GM23338 (cell line): ENCODE results near the gene PPP1R3E. TPM values are rescaled to one million over a fixed set of nuclear protein-coding genes. Genes with fewer than 3 reads are reported as not detected.

ENCODE experiments used
- ATAC-seq: fragments of 200-7000 bp; cut with Tn5 transposase; 3 replicates; pipeline ENCODE4 v1.9.1; 2020
- DNase-seq: peaks from one replicate; pipeline ENCODE4 v3.0.0-alpha.2; 2015; ENCODE audit warnings: low spot score
- H2AFZ ChIP-seq: fragments of 200-600 bp; sonication (generic); 2 replicates; pipeline ENCODE4 v1.8.0; 2016; ENCODE audit warnings: antibody characterized with exemption, mild to moderate bottlenecking, moderate library complexity
- H3F3A ChIP-seq: fragments of 200-600 bp; sonication (generic); replicated peaks from 2 replicates; pipeline ENCODE4 v1.8.0; 2017; ENCODE audit warnings: antibody characterized with exemption, mixed run types, low read depth
- H3K27ac ChIP-seq: fragments of 200-600 bp; sonication (generic); 2 replicates; pipeline ENCODE4 v1.6.1; 2016; ENCODE audit warnings: low read depth
- H3K27me3 ChIP-seq: fragments of 200-600 bp; sonication (generic); 2 replicates; pipeline ENCODE4 v1.8.0; 2016; ENCODE audit warnings: mild to moderate bottlenecking, mixed run types, moderate library complexity; ENCODE audit not compliant: insufficient read depth
- H3K36me3 ChIP-seq: fragments of 200-600 bp; sonication (generic); 2 replicates; pipeline ENCODE4 v1.8.0; 2016; ENCODE audit warnings: mild to moderate bottlenecking; ENCODE audit not compliant: insufficient read depth
- H3K4me1 ChIP-seq: fragments of 200-600 bp; sonication (generic); 2 replicates; pipeline ENCODE4 v1.8.0; 2016; ENCODE audit warnings: mild to moderate bottlenecking, moderate library complexity; ENCODE audit not compliant: insufficient read depth
- H3K4me2 ChIP-seq: fragments of 200-600 bp; sonication (generic); 2 replicates; pipeline ENCODE4 v1.7.1; 2017; ENCODE audit warnings: mixed run types
- H3K4me3 ChIP-seq: fragments of 200-600 bp; sonication (generic); 2 replicates; pipeline ENCODE4 v1.6.1; 2016; ENCODE audit warnings: mixed run types
- H3K79me2 ChIP-seq: fragments of 200-600 bp; sonication (generic); replicated peaks from 2 replicates; pipeline ENCODE4 v1.8.0; 2017; ENCODE audit warnings: mild to moderate bottlenecking; ENCODE audit not compliant: insufficient read depth
- H3K9me2 ChIP-seq: fragments of 200-600 bp; sonication (generic); 2 replicates; pipeline ENCODE4 v1.8.0; 2017; ENCODE audit not compliant: insufficient read depth
- H4K20me1 ChIP-seq: fragments of 200-600 bp; sonication (generic); replicated peaks from 2 replicates; pipeline ENCODE4 v1.8.0; 2017; ENCODE audit warnings: mild to moderate bottlenecking; ENCODE audit not compliant: insufficient read depth
- H3K27ac Mint-ChIP-seq: 2 replicates; pipeline ENCODE4 v1.8.0; 2020; ENCODE audit warnings: inconsistent platforms, mild to moderate bottlenecking, moderate library complexity, mixed read lengths
- H3K27me3 Mint-ChIP-seq: 3 replicates; pipeline ENCODE4 v1.8.0; 2022; ENCODE audit warnings: low read depth, mild to moderate bottlenecking, moderate library complexity, mixed read lengths, inconsistent platforms; ENCODE audit not compliant: insufficient read depth, poor library complexity
- H3K36me3 Mint-ChIP-seq: 3 replicates; pipeline ENCODE4 v1.8.0; 2021; ENCODE audit warnings: low read depth, mild to moderate bottlenecking, inconsistent platforms, moderate library complexity, mixed read lengths
- H3K4me1 Mint-ChIP-seq: 3 replicates; pipeline ENCODE4 v1.8.0; 2020; ENCODE audit warnings: mild to moderate bottlenecking, inconsistent platforms, mixed read lengths
- H3K4me3 Mint-ChIP-seq: 3 replicates; pipeline ENCODE4 v1.8.0; 2021; ENCODE audit warnings: moderate library complexity, mild to moderate bottlenecking, inconsistent platforms, mixed read lengths
- H3K9me3 Mint-ChIP-seq: 3 replicates; pipeline ENCODE4 v1.8.0; 2020; ENCODE audit warnings: moderate library complexity, mild to moderate bottlenecking, inconsistent platforms, mixed read lengths
- CREB1 ChIP-seq: fragments of 250-450 bp; sonication (Bioruptor Pico); IDR thresholded peaks from 2 replicates; pipeline ENCODE4 v1.5.0; 2020; ENCODE audit warnings: low read depth, mild to moderate bottlenecking, moderate library complexity
- ETS1 ChIP-seq: IDR thresholded peaks from 2 replicates; pipeline ENCODE4 v1.6.1; 2016; ENCODE audit warnings: antibody characterized with exemption
- EZH2 ChIP-seq: fragments of 200-600 bp; sonication (generic); IDR thresholded peaks from one replicate; pipeline ENCODE4 v1.8.0; 2017; ENCODE audit warnings: antibody characterized with exemption, mild to moderate bottlenecking, low read depth; ENCODE audit not compliant: unreplicated experiment
- EZH2phosphoT487 ChIP-seq: fragments of 200-600 bp; sonication (generic); IDR thresholded peaks from one replicate; pipeline ENCODE4 v1.8.1; 2018; ENCODE audit warnings: antibody characterized with exemption; ENCODE audit not compliant: unreplicated experiment
- JUNB ChIP-seq: IDR thresholded peaks from one replicate; pipeline ENCODE4 v1.6.1; 2016; ENCODE audit warnings: antibody characterized with exemption; ENCODE audit not compliant: unreplicated experiment
- NANOG ChIP-seq: IDR thresholded peaks from 2 replicates; pipeline ENCODE4 v1.6.1; 2016; ENCODE audit warnings: antibody characterized with exemption, borderline replicate concordance
- POLR2AphosphoS5 ChIP-seq: IDR thresholded peaks from 2 replicates; pipeline ENCODE4 v1.6.1; 2016; ENCODE audit warnings: antibody characterized with exemption, low read depth
- REST ChIP-seq: IDR thresholded peaks from one replicate; pipeline ENCODE4 v1.6.1; 2018; ENCODE audit warnings: antibody characterized with exemption; ENCODE audit not compliant: unreplicated experiment
- STAT1 ChIP-seq: IDR thresholded peaks from one replicate; pipeline ENCODE4 v1.6.1; 2016; ENCODE audit warnings: antibody characterized with exemption; ENCODE audit not compliant: unreplicated experiment
- ZNF114 ChIP-seq: fragments of 250-450 bp; sonication (Bioruptor Pico); IDR thresholded peaks from 2 replicates; pipeline ENCODE4 v1.5.0; 2020; ENCODE audit warnings: mild to moderate bottlenecking, moderate library complexity
- ZNF462 ChIP-seq: fragments of 250-450 bp; sonication (Bioruptor Pico); IDR thresholded peaks from 2 replicates; pipeline ENCODE4 v1.5.0; 2020; ENCODE audit warnings: mild to moderate bottlenecking, moderate library complexity
- polyA plus RNA-seq: library from polyadenylated mRNA; unstranded; fragments of >200 nt; fragmentation: Nextera tagmentation; extraction: Ambion mirVana; gene quantifications from 2 replicates; pipeline ENCODE4 v1.2.1, GENCODE V29; 2016
- total RNA-seq: library from RNA; depleted of rRNA; stranded (reverse); fragments of >200 nt; shearing (Covaris generic); gene quantifications from 2 replicates; pipeline ENCODE4 v1.2.3, GENCODE V29; 2014

PPP1R3E gene
- total and polyA plus RNA-seq, 2 experiments from 2014 or later = 2.3 to 2.5 TPM

GRCh38 chr14:23297096-23297495, 5.6 kb downstream of the PPP1R3E start:
- TF ChIP-seq ZNF114 = no peak
- TF ChIP-seq STAT1 = no peak
- TF ChIP-seq POLR2AphosphoS5 = no peak
- TF ChIP-seq ZNF462 (CRISPR knock-in tag) = no peak
- TF ChIP-seq NANOG = no peak
- no peak for TF ChIP-seq EZH2
- Histone ChIP-seq H3K27ac (no peak overlapping the region), H3K36me3 (no peaks in the 10 kb centered on the region), H2AFZ (no peak overlapping the region), H3K4me1 (peaks cover 20% of the 10 kb centered on the region; the same call in 1 of the 2 replicates), H3K4me2 (no peak overlapping the region), H3K79me2 (no peaks in the 10 kb centered on the region), H3K4me3 (no peak overlapping the region), H4K20me1 (peaks cover 20% of the 10 kb centered on the region), H3K9me2 (no peaks in the 10 kb centered on the region), H3K27me3 (peaks cover 87% of the 10 kb centered on the region), H3F3A (peaks cover 8% of the 10 kb centered on the region)
- DNase-seq (no peak), ATAC-seq (no peak)
- Mint-ChIP-seq H3K4me1 (peaks cover 16% of the 10 kb centered on the region), H3K27ac (no peak overlapping the region), H3K9me3 (no peaks in the 10 kb centered on the region), H3K27me3 (peaks cover 84% of the 10 kb centered on the region), H3K4me3 (no peak overlapping the region), H3K36me3 (no peaks in the 10 kb centered on the region)

DNA sequence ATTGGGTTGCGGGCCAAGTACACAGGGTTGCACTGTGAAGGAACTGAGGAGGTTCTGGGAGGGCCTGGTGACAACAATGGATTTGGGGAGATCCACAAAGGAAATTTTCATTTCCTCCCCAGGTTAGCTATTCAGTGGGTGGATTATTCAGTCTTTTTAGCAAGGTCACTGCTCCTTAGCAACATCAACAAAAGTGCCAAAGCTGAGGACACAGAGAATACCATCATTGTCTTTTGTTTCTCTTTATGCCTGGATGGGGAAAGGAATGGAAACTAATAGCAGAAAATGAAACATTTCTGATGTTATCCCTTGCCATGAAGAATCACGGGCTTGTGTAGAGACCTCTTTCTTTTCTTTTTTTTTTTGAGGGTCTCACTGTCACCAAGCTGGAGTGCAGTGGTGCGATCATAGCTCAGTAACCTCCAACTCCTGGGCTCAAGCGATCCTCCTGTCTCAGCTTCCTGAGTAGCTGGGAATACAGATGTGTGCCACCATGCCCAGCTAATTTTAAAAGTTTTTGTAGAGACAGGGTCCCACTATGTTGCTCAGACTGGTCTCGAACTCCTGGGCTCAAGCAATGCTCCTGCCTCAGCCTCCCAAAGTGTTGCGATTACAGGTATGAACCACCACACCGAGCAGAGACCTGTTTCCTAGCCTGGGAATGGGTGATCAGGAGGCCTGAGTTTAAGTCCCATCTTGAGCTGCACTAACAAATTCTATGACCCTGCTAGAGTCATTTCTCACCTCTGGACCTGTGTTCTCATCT, 6.5 kb downstream of the PPP1R3E start:
- H3K27ac ChIP-seq = no peak overlapping the region
- peaks cover 96% of the 10 kb centered on the region for H3K27me3 ChIP-seq
- no peak overlapping the region for H3K4me2 ChIP-seq
- ATAC-seq (no peak), DNase-seq (no peak)
- no peaks in the 10 kb centered on the region for H3K9me2 ChIP-seq
- peaks cover 20% of the 10 kb centered on the region for H4K20me1 ChIP-seq
- no peak overlapping the region for H2AFZ ChIP-seq
- Mint-ChIP-seq H3K9me3 (no peaks in the 10 kb centered on the region), H3K27ac (no peak overlapping the region), H3K4me3 (no peak overlapping the region), H3K4me1 (peaks cover 16% of the 10 kb centered on the region), H3K36me3 (no peaks in the 10 kb centered on the region), H3K27me3 (peaks cover 91% of the 10 kb centered on the region)
- no peak overlapping the region for H3K4me3 ChIP-seq
- no peaks in the 10 kb centered on the region for H3K36me3 ChIP-seq
- peaks cover 20% of the 10 kb centered on the region; the same call in 1 of the 2 replicates for H3K4me1 ChIP-seq
- H3F3A ChIP-seq = peaks cover 8% of the 10 kb centered on the region
- no peaks in the 10 kb centered on the region for H3K79me2 ChIP-seq
- no peak for TF ChIP-seq POLR2AphosphoS5
- TF ChIP-seq STAT1 = no peak
- TF ChIP-seq ETS1 = no peak
- TF ChIP-seq CREB1 (CRISPR knock-in tag) = no peak
- TF ChIP-seq REST = no peak
- TF ChIP-seq JUNB = no peak
- no peak for TF ChIP-seq ZNF114
- no peak for TF ChIP-seq NANOG
- no peak for TF ChIP-seq EZH2phosphoT487
